Body of pancreas (tissue), 4 donors: ENCODE data around the gene ACACA.

Experiments used
- CTCF ChIP-seq, 7 experiments: fragments of 450-650 bp in 4 of 7; fragments of 200-600 bp in 3 of 7; sonication (generic) in 3 of 7; IDR thresholded peaks; one replicate each; pipeline ENCODE4 v1.5.1; 2016 to 2019; ENCODE audit warnings: antibody characterized with exemption in 7 of 7
- POLR2A ChIP-seq, 3 donors: fragments of 450-650 bp; IDR thresholded peaks; one replicate each; pipeline ENCODE4 v1.6.1; 2016; ENCODE audit warnings: antibody characterized with exemption in 3 of 3, mild to moderate bottlenecking in 2 of 3

GRCh38 chr17:37206299-37206698, 200.3 kb downstream of the ACACA start:
- no peak for TF ChIP-seq CTCF (IDR thresholded peaks at IDR 0.05)
- TF ChIP-seq POLR2A (IDR thresholded peaks at IDR 0.05), result no peak
